ENCODE results near the gene GSTO2.

The GSTO2 gene

GRCh38 chr10:104286939-104287338 is 18.0 kb downstream of the GSTO2 start:
- DNase-seq = no peak

- DNase-seq = no peak
These were observed 19.4 kb downstream of the GSTO2 start for GRCh38 chr10:104288355-104288754.

- DNase-seq = peak; percentile 89 to 91
These were observed 22.5 kb downstream of the GSTO2 start for GRCh38 chr10:104291439-104291951.

GRCh38 chr10:104293011-104293410 is 24.0 kb downstream of the GSTO2 start:
- no peak for DNase-seq

GRCh38 chr10:104293781-104294321 is 24.9 kb downstream of the GSTO2 start:
- no peak for DNase-seq

- DNase-seq = no peak
These were observed 27.9 kb downstream of the GSTO2 start for GRCh38 chr10:104296687-104297436.

GRCh38 chr10:104297697-104298660 is 29.0 kb downstream of the GSTO2 start:
- peak; percentile 42 to 57 for DNase-seq

- no peak for DNase-seq
These were observed 30.3 kb downstream of the GSTO2 start for GRCh38 chr10:104299031-104299904.

- DNase-seq = no peak
These were observed 31.2 kb downstream of the GSTO2 start for GRCh38 chr10:104300002-104300735.

GRCh38 chr10:104300736-104301292 is 31.8 kb downstream of the GSTO2 start:
- no peak for DNase-seq

GRCh38 chr10:104301907-104302690 is 33.1 kb downstream of the GSTO2 start:
- DNase-seq = no peak

- DNase-seq = no peak
These were observed 34.8 kb downstream of the GSTO2 start for GRCh38 chr10:104303594-104304355.

- DNase-seq = no peak
These were observed 35.4 kb downstream of the GSTO2 start for GRCh38 chr10:104304356-104304745.

GRCh38 chr10:104304927-104305326 is 35.9 kb downstream of the GSTO2 start:
- no peak for DNase-seq

GRCh38 chr10:104306897-104307296 is 37.9 kb downstream of the GSTO2 start:
- no peak for DNase-seq

- no peak for DNase-seq
These were observed 38.8 kb downstream of the GSTO2 start for GRCh38 chr10:104307576-104308438.

- DNase-seq = no peak
These were observed 39.5 kb downstream of the GSTO2 start for GRCh38 chr10:104308439-104308903.

Measured in activated CD4-positive, alpha-beta T cell treated with anti-CD3 and anti-CD28 coated beads, Interleukin-2, amount 50 U/mL, for 48 hours (primary cell).